RKO (cell line): ENCODE results near the gene ATXN7L1.
"Not testable (repeated sequence)": the region's sequence is repeated elsewhere in the genome, so short reads cannot be mapped to it uniquely, and the experiment has no call there.

ENCODE experiments used
- DNase-seq: peaks from one replicate; pipeline ENCODE4 v3.0.0-alpha.2; 2016; ENCODE audit warnings: low spot score

ATXN7L1 gene

DNA sequence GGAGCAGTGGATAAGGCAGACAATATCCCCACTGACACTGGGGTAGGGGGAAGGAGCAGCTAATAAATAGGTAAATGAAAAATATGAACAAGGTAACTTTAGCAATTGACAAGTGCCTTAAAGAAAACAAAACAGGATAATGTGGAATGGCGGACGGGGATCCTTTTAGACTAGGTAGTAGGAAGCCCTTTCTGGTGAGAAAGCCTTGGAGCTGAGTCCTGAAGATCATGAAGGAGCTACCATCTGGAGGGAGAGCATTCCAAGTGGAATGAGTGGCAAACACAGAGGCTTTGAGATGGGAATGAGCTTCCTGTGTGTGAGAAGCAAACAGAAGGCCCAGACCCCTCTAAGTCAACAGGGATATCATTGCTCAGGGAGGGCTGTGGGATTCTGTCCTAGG lies 16.0 kb upstream of the ATXN7L1 start:
- DNase-seq, result no peak

DNA sequence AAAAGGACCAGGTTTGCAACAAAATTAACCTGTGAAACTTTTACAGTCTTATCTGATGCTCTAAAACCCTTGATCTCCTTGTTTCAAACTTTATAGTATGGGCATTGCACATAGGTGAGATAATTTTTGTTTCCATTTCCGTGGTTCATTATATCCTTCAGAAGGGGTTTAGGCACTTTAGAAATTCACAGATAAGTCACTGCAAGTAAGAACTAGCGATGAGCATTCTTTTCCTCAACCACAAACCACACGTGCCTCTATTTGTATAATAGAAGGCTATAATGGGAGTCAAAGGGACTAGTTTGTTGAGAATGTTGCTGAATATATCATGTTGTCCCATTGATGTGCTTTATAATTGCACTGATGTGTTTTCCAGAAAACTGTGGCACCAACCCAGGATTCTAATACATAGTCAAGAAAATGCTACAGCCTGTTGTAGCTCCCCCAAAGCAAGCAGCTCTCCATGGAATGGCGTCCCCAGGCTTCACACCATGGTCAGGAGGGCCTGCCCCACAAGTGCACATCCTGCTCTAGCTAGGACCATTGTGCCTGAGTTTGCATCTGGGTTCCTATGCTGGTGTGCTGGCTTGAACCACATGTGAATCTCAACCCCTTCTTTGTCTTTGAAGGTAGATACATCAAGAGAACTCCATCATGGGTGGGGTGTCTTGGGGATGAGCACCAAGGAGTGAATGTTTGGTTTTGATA lies 14.0 kb upstream of the ATXN7L1 start:
- DNase-seq, result no peak

DNA sequence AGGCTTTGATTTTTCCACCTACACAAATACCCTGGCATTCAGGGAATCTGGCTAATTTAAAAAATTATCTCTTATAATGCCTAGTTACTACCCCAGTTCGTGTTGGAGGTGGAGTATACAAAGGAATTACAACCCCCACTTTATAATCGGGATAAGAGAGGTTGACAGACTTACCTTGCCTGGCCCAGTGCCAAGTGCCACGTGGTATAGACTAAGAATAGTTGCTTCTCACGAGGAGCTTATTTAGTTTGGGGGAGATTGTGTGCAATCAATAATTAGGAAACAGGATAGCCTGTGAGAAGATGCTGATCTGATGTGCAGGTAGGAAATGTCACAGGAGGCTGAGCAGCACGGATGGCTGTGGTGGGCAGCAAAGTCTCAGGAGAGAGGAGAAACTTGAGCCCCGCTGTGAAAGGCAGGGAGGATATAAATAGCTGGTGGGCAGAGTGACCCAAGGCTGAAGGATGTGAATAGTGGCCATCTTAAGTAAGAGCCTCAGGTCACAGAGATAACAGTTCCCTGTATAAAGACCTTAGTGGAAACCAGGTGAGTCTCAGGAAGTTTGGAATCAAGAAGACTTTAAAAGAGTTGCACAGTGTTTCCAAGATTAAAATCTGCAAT lies 11.3 kb upstream of the ATXN7L1 start:
- DNase-seq, result no peak

DNA sequence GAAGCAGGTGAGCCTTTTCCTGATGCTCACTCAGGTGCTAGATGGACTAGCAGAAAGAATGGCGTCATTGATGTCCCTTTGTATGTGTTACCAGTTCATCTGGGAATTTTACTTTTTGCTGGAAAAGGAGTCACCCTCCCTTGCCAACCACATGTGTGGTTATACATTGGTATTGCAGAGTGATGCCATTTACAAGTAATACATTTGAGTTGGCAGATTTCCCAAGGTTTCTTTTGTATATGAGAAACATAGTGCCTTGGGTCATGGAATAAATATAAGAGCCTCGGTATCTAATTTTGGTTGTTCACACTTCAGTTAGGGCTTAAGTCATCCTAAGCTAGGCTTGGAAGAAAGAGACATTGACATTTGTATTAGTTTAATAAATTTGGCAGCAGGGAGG lies 10.4 kb upstream of the ATXN7L1 start:
- DNase-seq, result no peak

DNA sequence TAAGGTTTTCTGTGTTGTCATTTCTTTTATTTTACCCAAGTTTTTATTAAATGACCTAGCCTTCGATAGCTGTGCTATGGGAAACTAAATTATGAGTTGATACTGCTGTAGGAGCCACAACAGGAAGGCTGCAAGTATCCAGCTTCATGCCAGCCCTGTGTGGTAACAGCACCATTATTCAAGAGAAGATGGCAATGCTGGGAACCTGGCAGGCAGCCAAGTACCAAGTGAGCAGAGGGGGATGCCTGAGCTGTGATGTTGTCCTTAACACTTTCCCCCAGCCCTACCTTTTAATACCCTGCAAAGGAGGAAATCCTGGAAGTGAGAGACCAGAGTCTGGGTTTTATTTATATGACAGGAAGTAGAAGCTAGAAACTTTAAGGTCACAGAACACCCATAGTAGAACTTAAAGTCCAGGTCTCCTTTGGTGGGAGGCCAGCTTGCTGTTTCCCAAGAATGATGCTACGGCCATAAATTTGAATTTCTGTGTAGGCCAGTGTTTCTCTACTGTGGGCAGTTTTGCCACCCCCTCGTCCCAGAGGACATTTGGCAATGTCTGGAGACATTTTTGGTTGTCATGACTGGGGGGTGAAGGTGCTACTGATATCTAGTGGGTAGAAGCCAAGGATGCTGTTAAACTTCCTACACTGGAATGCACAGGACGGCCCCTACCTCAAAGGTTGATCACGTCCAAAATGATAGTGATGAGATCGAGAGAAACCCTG lies 9.2 kb upstream of the ATXN7L1 start:
- DNase-seq, result no peak

DNA sequence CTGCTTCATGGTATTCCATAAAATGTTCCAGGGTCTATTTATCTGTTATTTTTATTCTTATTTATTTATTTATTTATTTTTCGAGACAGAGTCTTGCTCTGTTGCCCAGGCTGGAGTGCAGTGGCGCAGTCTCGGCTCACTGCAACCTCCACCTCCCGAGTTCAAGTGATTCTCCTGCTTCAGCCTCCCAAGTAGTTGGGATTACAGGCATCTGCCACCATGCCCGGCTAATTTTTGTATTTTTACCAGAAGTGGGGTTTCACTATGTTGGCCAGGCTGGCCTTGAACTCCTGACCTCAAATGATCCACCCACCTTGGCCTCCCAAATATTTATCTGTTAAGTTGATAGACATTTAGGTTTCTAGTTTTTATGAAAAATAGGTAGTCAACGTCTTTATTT lies 6.8 kb upstream of the ATXN7L1 start:
- DNase-seq, result not testable (repeated sequence)

DNA sequence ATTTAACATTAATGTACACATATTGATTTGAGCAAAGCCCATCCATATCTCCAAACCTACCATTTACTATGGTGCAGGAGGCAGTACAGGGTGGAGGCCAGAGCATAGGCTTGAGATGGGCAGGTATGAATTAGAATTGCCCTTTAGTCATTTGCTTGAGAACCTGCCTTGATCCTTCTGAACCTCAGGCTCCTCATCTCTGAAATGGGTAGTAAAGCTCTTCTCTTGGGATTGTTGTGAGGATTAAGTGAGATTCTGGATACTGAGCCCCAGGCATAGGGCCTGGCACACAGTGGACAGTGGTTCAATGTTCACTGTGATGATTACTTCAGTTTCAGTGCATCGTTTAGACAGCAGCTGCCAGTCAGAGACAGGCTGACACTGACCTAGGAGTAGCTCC lies 5.0 kb upstream of the ATXN7L1 start:
- no peak for DNase-seq

DNA sequence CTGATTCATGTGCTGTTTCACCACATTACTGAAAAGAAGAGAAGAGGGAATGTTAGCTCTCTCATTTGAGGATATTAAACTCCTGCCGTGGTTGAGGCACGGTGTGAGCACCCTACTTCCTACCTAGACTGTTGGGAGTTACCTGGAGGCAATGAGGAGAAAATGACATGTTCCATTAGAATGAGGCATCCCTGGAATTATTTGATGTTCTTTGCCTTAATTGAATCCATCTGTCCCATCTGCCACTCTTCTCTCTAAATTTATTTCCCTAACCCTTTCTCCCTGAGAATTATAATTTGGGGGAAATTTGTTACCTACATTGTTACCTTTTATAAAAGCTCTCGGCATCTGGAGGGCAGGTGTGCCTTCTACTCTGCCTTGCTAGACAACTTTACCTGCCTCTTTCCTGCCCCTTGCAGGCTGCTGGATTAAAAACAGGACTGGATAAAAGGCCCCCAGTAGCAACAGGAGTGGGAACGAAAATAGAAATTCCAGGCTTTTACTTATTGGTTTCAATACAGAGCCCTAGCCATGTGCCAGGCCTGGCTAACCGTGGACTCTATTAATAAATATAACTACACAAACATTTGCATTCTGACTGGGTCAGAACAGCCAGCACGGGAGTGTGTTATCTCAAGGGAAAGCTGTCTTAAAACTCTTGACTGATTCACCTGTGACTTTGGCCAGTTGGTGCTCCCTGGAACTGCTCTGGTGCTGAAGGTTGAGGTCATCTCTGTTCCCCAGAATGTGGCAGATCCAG lies 4.4 kb upstream of the ATXN7L1 start:
- no peak for DNase-seq

DNA sequence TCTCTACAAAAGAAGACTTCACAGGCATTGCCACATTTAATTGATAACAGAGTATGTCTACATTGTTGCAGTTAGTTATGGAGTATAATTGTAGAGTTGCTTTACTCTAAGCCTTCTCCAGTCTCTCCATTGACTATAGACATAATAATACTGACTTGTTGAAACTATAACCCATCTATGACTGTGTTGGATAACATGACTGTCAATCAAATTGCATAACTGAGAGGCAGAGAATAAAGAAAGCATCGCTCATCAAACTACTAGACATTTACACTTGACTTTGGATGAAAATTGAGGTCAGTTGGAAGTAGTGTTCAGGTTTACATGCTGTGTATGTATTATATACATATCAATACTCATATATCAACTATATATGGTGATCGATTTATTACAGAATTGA lies 3.4 kb upstream of the ATXN7L1 start:
- DNase-seq, result no peak

DNA sequence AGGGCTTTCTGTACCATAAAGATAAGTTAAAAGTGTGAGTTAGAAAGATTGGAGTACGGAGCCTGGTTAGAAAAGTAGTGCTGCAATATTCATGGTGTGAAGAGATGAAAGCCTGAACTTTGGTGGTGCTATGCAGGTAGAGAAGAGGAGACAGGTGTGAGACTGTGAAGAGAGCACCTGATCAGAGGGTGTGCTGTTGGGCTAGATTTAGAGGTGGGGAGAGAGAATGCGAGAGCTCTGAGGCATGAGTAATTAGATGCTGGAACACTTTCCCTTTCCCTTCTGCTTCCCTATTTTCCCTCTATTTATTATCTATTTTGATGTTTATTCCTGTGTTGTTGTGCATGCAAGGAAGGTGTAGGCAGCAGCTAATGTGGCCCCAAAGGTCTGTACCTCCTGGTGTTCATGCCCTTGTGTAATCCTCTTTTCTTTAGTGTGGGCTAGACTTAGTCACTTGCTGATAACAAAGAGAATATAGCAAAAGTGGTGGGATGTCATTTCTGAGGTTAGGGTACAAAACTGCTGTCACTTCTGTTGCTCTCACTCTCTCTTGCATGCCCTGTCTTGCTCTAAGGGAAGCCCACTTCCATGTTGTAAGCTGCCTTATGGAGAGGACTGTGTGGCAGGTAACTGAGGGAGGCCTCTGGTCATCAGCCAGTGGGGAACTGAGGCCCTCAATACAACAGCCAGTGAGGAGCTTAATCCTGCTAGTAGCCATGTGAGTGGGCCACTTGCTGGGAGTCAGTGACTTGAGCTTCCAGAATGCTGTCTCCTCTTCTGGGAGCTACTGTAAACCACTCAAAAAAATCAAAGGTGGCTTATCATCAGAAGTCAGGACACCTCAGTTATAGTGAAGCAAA lies 2.6 kb upstream of the ATXN7L1 start:
- DNase-seq, result no peak

DNA sequence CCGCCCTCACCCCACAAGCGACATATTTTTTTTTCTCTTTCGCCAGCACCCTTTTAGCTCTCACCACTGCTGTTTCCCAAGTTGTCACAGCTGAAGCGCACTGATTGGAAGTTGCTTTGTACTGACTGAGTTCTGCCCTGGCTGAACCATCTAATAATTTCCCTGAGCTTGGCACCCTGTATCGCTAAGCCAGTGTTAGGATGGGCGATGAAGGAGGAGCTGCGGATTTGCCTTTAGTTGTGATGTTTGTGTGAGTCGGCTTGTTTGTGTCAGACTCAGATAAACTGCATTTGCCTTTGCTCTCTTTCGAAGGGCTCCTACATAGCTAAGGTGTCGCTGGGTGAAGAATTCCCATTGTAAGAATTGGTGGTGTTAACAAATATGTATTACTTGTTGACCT lies 1.3 kb upstream of the ATXN7L1 start:
- peak; percentile 43 for DNase-seq

DNA sequence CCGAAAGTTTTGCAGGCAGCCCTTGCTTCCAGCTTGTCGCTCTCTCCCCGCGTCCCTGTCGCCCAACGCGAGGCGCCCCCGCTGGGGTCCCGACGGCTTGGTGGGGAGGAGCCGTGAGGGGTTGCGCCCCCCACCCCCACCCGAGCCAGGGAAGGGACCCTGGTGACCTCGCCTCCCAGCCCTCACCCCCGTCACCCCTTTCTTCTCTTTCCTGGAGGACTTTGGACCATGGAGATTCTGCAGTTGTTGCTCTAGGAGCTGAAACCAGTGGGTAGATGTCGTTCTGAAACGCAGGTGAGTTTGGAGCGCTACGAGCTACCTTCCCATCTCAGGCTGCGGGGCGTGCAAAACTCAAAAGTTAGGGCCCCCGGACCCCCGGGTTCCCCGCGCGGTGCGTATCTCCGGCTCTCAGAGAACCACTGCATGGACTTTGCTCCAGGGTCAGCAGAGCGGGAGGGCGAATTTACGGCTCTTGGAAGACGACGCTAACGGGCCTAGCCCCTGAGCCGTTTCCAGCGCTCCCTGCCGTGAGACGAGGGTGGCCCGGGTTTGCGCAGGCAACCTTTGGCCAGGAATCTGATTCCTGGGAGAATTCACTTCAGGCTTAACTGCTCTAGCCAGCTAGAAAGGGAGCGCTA lies 684 bp upstream of the ATXN7L1 start:
- DNase-seq, result peak; percentile 81

DNA sequence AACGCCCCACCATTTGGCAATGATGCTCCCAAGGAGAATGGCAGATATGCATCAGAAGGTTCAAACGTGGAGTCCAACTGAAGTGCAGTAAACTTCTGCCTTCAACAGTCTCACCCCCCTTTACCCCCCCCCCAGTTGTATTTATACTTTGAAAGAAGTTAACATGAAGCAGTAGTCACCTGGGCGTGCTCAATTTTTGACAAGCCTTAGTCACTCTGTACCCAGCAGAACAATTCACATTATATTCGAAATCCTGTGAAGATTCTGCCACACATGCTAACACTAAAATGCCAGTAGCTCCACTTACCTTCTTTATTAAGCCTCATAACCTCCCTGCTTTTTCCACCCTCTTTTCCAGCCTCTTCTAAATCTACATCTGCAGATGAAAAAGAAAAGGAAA lies 894 bp downstream of the ATXN7L1 start:
- peak; percentile 60 for DNase-seq

DNA sequence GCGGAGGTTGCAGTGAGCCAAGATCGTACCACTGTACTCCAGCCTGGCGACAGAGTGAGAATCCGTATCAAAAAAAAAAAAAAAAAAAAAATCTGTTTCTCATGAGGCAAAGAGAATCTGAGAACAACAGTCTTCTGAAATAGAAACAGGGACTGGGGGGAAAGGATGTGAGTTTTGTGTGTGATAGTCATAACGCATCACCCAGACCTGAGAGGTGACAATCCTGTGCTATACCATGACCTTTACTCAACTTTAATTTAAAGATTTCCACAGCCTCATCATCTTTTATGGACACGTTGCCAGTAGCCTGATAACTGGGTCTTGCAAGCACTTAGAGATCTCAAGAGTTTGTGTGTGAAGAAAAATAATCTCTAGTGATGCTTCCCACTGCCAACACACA lies 2.3 kb downstream of the ATXN7L1 start:
- DNase-seq, result no peak

DNA sequence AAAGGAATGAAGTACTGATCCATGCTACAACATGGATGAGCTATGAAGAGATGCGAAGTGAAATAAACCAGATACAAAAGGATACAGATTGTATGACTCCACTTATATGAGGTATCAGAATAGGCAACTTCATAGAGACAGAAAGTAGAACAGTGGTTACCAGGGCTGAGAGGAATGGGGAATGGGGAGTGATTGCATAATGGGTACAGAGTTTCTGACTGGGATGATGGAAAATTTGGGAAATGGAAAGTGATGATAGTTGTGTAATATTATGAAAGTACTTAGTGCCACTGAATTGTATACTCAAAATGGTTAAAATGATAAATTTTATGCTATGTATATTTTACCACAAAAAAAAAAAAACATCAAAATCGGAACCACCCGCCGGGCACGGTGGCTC lies 3.9 kb downstream of the ATXN7L1 start:
- no peak for DNase-seq

DNA sequence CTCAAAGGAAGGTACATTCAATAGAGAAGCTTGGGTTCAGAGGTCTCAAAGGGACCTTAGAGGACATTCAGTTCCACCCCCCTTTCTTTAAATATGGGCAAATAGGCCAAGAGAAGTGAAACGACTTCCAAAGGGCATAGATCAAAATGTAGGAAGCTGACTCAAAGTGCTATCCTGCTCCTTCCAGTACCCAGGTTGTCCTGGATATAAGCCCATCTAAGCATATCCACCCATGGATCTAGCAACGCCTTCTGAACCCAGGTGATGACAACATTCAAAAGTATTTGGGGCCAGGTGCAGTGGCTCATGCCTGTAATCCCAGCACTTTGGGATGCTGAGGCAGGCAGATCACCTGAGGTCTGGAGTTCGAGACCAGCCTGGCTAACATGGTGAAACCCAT lies 5.3 kb downstream of the ATXN7L1 start:
- DNase-seq, result no peak

DNA sequence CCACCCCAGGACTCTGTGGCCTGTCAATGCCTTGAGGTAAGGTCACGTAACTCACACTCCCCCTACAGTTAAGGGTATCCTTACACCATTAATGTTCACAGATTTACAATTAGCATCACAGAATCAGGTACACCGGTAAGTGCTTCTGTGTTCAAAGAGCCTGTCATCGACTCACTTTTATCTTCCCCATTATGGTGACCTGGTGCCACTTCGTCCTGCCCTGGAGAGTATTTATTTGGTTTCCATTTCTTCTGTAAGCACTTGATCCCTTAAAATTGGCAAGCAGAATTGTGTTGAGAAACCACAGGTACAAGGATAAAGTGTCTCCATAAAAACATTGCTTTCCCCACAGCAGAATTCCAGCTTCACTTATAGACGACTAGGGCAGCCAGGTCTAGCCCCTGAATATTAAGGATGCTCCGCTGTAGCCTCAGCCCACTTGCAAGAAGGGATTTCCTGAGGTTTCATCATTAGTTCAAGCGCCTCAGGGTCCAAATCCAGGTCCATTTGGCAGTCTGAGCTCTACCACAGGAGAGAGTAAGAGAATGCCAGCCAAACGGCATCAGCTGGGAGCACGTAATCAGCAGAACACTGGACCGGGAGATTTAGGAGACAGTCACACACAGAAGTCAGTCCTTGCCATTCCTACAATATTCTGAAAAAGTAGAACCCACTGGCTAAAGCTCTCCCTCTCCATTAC lies 10.1 kb downstream of the ATXN7L1 start:
- DNase-seq, result no peak

DNA sequence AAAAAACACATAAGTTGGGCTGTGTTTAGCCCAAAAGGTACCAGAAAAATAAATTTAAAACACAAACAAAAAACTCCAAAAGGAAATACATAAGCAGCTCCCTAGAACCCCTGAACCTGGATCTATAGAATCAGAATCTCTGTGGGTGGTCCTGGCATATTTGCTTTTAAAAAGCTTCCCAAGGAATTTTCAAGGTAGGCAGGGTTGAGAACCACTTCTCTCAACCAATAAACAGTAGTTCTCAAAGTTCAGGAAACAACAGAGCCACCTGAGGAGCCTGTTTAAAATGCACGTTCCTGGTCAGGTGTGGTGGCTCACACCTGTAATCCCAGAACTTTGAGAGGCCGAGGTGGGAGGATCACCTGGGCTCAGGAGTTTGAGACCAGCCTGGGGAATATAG lies 12.5 kb downstream of the ATXN7L1 start:
- DNase-seq, result no peak

DNA sequence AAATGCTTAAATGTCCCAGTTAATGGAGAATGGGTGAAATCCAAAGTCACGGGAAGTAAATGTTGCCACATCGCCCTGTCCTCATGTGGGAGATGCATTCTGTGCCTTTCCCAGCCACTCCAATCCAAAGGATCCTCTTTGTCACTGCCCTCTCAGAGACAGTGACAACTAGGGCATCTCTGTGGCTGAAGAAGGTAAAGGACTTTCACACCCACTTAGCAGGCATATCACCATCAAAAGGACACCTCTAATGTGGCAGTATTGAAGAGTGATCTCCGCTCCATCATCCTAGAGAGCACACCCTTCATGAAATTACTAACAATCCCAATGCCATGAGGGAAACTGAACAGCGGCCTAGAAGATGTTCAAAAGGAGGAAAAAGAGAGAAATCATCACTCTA lies 13.6 kb downstream of the ATXN7L1 start:
- DNase-seq, result no peak

DNA sequence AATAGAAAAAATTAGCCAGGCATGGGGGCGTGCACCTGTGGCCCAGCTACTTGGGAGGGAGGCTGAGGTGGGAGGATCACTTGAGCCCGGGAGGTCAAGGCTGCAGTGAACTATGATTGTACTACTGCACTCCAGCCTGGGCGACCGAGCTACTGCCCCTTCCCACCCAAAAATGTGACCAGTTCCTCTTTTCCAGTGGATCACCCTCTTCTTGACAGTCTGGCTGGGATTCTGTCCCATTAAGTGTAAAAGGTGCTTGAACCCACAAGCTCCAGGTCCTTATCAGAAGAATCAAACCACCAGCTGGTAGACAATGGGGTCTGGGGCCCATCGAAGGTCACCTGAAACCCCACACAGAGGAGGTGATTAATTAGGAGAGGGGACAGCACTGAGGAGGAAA lies 14.1 kb downstream of the ATXN7L1 start:
- DNase-seq, result no peak

DNA sequence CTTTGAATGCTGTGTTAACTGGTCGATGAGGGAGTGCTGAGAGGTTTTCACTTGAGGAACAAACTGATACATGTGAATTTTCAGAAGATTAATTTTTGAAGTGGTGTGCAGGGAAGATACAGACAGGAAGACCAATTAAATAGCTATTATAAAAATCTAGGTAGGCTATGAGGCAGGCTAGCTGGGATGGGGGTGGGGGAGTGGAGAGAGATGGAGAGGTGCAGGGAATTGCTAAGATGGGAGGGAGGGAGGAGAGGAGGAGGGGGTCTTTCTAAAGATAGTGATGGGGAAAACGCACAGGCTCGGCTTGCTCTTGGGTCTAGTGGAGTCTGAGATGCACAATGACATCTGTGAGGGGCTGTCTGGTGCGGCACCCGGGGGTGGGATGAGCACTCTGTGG lies 15.2 kb downstream of the ATXN7L1 start:
- no peak for DNase-seq
